Epithelial cell of esophagus (primary cell): ENCODE results near the gene JDP2.

ENCODE experiments used
- DNase-seq: peaks from one replicate; pipeline ENCODE4 v3.0.0; 2010; ENCODE audit warnings: low read depth
- H3K4me3 ChIP-seq: 2 replicates; pipeline ENCODE4 v1.5.1; 2011; ENCODE audit warnings: mild to moderate bottlenecking, low read length, control low read depth
- CTCF ChIP-seq: IDR thresholded peaks from 2 replicates; pipeline ENCODE4 v1.5.1; 2011; ENCODE audit warnings: low read depth, mild to moderate bottlenecking, low read length, control low read depth, inconsistent platforms; ENCODE audit not compliant: insufficient read depth; ENCODE audit errors: missing control alignments

The JDP2 gene

GRCh38 chr14:75519826-75520728 lies 92.3 kb downstream of the JDP2 start:
- peak; percentile 17 for DNase-seq
- no peak for TF ChIP-seq CTCF
- no peak overlapping the region for H3K4me3 ChIP-seq

GRCh38 chr14:75520852-75521251 lies 93.0 kb downstream of the JDP2 start:
- no peak for DNase-seq
- TF ChIP-seq CTCF: no peak
- H3K4me3 ChIP-seq: no peak overlapping the region

DNA sequence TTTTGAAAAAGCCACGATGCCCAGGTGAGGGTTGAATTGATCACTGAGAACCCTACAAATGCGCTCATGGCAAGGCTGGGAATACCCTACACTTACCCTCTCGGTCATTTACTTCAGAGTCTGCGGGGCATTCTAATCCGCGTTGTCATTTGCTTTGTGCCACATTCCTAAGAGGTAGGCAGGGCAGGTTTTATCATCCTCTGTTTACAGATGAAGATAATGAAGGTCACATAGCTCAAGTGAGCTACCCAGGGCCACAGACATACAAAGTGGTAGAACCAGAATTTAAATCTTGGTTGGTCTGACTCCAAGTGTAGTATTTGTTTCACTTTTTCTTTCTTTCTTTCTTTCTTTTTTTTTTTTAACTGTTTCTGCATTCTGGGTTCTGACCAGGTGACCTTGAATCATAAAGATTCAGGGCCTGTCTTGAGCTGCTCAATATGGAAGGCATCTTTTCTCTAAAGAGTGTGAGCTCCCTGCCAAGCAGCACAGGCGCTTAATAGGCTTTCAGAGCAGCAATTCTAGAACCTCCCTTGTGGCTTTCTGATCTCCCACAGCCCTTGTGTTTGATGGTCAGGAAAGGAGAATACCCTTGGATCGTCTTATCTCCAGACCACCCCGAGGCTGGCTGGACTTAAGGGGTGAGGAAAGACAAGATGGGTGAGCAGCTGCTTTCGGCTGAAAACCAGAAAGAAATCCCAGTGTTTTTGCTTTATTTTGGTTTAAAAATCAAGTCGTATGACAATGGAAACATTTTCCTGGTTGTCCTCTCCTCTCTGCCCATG lies 93.8 kb downstream of the JDP2 start:
- no peak for TF ChIP-seq CTCF
- no peak overlapping the region for H3K4me3 ChIP-seq
- peak; percentile 14 for DNase-seq

- TF ChIP-seq CTCF: no peak
- DNase-seq: no peak
- H3K4me3 ChIP-seq: no peak within 1 kb of the TSS
These were observed 94.6 kb downstream of the JDP2 start, which contains the start of gene BATF for GRCh38 chr14:75522224-75522982. TSS of gene BATF (plus strand) at chr14:75522469. CDS start at chr14:75522683, 214 bp downstream.

- H3K4me3 ChIP-seq: no peak overlapping the region
- no peak for DNase-seq
- TF ChIP-seq CTCF: no peak
These were observed 95.1 kb downstream of the JDP2 start for GRCh38 chr14:75522983-75523318.
